Islet of Langerhans (tissue), 1 donor: ENCODE data around the gene FOXRED2.
"Not testable (repeated sequence)": the region's sequence is repeated elsewhere in the genome, so short reads cannot be mapped to it uniquely, and the experiment has no call there.

Experiments used
- FAIRE-seq: peaks from one replicate; lab custom pipeline; 2011; peaks lifted over from hg19 to GRCh38; lab: Jason Lieb, UNC

Gene FOXRED2

DNA sequence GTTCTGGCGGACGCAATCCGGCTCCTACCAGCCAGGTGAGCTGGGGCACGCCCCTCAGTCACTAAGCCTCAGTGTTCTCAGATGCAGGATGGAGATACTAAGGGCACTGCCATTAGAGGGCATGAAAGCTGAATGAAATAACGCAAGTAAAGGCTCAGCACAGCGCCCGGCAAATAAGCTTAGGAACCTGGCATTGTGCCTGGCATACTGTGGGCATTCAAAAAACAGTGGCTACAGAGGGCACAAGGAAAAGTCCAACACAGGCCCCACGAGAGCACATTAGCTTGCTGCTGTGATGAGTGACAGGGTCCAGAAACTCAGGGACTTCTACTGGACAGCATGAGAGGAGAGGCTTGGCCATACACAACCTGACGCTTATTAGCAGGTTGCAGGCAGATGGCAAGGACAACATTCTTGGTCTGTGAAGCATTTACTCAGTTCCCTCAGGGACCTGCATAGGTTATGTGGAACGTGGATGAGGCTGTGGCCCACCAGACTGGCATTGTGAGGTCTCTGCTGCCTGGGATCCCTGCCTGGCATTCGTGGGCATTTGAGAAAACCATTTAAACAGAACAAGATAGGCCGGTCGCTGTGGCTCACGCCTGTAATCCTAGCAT, 37.6 kb downstream of the FOXRED2 start:
- FAIRE-seq = no peak

DNA sequence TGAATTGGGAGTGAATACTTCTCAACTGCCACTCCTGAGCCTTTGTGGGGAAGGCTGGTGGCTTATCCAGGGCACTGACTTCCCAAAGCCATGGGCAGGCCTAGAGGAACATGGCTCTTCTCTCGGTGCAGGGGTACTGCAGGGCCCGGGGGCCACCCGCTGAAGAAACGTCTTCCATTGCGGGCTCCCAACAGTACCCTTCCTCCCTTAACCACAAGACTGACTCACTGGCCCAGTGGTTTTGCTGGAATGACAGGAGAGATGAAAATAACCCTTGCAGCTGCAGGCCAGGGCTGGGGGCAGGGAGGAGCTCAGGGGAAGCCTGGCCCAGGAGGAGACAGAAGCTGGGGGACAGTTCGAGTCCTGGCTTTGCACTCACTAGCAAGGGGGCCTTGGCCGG, 38.9 kb downstream of the FOXRED2 start:
- no peak for FAIRE-seq

DNA sequence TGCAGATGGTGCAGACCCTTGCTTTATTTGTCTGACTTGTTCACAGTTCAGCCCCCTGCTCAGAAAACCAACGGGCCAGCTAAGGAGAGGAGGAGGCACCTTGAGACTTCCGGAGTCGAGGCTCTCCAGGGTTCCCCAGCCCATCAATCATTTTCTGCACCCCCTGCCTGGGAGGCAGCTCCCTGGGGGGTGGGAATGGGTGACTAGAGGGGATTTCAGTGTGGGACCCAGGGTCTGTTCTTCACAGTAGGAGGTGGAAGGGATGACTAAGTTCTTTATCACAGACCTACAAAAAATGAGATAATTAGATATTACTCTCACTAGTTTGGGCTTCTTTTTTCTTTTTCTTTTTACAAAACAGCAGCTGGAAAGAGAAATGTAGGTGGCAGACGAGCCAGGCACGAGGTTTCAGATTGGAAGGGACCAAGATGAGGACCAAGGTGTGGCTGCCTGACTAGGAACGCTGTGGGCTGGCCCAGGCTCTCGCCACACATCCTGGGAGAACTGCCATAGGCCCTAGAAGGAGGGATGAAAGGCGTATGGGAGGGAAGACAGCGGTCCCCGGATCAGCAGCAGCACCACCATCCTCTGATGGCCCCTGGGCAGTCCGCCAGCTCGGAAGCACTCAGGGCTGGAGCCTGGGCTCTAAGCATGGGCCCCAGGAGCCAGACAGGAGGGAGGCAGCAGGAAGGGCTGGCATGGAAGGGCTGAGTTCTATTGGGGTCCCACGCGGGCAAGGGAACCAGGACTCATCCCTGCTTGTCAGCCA, 39.6 kb downstream of the FOXRED2 start:
- FAIRE-seq = no peak

DNA sequence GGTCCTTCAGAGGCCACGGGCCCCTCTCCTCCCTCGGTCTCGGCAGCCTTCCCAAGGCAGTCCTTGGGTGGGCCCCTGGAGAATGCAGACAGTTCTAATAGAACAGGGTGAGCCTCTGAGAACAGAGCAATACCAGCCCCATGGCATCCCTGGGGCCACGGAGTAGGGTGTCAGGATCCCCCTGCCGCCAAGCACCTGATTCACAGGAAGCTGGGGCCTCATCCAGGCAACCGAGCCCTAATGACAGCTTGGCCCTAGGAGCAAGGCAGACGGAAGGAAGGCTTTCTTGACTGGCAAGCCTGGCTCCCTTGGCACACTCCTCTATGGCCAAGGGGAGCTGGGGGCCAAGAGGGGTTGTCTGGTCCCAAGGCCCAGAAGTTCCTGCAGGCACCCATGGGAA, 40.6 kb downstream of the FOXRED2 start:
- no peak for FAIRE-seq

DNA sequence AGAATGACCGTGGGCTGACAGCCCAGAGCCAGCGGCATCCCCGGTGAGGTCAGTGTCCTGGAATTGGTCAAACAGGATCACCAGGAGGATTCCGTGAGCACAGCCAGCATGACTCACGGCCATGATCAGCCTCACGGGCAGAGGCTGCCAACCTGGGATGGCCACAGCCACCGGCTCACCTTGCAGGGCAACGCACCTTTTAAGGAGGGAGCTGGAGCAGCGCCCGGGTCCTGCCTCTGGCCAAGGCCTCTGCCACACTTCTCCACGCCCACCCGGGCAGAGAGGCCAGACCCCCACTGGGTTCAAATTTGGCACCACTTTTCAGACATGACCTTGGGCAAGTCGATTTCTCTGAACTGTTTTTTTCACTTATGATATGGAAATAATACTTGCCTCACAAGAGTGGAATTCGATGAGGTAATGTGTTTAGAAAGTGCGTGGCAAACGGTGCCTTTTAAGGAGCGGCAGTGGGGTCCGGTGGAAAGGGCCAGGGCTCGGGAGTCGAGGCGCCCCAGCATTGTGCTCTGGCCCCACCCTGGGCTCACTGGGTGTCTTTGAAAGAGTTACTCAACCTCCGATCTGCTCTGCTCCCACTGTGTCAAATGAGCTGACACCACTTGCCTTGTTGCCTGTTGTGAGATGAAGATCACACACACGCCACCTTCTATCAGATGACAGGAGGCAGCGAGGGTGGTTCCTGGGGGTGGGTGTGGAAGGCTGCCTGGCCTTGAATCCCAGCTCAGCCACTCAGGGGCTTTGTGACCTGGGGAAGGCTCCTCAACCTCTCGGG, 41.4 kb downstream of the FOXRED2 start:
- no peak for FAIRE-seq

DNA sequence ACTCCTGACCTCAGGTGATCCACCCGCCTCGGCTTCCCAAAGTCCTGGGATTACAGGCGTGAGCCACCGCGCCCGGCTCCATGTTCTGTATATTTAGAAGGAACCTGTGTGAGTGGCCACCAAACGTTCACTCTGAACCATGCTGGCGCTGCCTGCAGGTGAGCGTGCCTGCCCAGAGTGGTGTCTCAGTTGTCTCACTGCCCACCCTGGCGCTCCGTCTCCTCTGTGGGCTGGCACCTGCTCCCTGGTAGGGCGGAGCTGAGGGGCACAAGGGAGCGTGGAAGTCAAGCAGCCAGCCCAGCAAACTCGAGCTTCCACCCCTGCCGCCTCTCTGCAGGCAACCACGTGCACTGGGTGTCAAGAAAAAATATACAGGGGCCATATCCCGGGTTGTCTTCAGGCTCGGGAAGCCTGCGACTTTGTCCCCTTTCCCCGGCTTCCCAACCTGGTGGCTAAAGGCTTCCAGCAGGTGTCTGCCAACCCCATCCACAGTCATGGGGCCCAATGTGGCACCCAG, 42.1 kb downstream of the FOXRED2 start:
- no peak for FAIRE-seq

- no peak for FAIRE-seq
These were observed 43.1 kb downstream of the FOXRED2 start for GRCh38 chr22:36463783-36464184.

DNA sequence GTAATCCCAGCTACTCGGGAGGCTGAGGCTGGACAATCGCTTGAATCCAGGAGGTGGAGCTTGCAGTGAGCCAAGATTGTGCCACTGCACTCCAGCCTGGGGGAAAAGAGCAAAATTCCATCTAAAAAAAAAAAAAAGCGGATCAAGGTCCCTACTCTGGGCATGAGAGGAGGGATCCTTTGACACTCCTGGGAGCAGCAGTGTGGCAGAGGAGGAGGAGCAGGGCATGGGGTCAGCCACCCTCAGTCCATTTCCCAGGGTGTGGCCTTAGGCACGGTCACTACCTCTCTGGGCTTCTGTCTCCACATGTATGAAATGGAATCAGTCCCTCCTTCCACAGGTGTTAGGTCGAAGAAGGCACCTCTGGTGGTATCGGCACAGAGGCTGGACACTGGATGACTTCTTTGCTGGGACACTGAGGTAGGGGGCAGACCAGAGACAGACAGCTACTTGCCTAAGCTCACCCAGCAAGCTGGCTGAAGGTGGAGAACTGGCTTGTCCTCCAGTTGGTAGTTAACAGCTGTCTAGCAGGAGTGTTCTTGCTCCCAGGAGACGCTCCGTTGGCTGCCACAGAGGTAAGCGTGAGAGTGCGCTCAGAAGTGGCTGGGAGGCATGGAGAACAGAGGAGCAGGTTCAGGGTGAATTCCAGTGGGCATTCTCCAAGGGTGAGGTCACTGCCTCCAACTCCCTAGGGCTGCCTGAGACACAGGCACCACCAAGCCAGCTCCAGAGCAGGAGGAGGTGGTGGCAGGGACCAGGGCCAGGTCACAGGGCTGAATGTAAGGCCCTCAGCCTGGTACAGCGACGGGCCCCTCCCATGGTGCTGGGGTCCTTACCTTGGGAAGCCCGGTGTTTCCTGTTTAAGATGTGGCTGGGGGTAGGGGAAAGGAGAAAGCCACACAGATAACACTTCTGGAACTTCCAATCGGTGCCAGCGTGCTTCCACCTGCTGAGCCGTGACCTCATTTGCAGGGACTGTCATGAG, 44.9 kb downstream of the FOXRED2 start:
- FAIRE-seq = no peak

- no peak for FAIRE-seq
These were observed 46.6 kb downstream of the FOXRED2 start for GRCh38 chr22:36460202-36460601.

DNA sequence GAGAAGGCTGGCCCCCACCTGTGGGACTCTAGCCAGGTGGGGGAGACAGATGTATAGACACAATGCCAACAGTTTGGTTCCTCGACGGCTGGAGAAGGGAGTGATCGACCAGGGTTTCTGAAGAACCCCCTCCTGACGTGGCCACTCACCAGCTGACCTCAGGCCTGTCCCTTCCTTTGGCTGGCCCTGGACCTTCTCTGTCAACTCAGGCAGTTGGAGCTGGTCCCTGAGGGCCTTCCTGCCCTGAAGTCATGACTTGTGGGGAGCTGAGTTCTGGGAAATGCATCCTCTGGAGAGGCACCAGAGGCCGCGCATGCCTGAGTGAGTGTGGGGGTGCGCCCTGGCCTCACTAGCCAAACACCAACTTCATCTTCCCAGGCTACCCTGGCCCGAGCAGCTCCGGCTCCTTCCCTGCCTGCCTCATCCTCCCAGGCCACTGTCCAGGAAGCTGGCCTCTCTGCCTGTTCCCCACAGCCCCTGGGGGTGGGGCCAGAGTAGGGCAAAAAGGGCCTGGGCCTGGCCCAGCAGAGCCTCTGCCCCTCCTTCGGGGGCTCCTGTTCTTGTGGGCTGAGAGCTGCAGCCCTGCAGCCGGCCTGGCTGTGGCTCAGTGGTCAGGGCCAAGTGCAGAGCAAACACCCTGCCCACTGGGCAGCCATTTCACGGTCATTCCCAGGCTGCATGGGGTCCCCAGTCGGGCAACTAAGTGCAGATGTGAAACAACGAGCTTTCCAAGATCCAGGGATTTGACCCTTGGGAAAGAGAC, 49.0 kb downstream of the FOXRED2 start:
- FAIRE-seq = no peak

DNA sequence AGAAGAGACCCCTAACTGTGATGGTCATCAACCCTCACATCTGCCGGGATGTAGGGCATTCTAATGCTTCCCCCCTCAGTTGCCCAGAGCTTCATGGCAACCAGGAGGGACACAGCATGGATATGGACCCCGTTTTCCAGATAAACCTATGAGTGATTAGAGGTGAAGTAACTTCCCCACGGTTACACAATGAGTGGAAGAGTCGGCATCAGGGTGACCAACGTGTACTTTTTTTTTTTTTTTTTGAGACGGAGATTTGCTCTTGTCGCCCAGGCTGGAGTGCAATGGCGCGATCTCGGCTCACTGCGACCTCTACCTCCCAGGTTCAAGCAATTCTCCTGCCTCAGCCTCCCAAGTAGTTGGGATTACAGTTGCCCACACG, 50.4 kb downstream of the FOXRED2 start:
- no peak for FAIRE-seq

DNA sequence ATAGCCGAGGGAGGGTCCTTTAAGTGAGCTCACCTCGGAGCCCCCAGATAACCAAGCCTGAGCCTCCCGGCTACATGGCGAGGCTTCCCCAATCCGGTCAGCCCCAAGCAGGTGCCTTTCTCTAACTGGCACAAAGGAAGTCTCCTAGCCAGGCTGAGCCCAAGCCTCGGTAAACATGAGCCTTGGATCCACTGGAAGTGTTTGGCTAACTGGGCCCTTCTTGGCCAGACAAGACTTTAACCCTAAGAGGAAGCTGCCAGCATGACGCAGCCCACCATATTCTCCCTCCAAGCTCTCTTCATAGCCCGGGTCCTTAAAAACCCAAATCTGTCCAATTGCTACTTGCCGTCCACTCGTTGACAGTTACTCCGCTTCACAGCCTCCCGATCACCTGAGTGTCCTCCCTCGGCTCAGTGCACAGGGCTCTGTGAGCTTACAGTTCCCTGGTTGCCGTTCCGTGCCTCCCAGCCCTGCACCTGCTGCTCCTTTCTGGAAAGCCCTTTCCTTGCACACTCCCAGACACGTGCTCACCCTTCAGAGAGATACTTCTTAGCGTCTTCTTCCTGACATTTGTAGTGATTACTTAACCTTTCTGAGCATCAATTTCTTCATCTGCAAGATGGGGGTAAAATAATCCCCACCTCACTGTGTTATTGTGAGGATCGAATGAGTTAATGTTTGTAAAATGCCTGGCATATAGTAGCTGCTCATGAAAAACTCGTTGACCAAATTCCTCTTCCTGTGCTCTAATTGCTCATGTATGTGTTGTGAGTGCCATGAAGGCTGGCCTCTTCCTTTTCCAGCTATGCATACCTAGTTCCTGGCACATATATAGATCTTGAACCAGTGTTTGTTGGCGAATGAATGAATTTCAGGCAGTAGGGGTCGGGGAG, 51.0 kb downstream of the FOXRED2 start:
- FAIRE-seq = no peak

DNA sequence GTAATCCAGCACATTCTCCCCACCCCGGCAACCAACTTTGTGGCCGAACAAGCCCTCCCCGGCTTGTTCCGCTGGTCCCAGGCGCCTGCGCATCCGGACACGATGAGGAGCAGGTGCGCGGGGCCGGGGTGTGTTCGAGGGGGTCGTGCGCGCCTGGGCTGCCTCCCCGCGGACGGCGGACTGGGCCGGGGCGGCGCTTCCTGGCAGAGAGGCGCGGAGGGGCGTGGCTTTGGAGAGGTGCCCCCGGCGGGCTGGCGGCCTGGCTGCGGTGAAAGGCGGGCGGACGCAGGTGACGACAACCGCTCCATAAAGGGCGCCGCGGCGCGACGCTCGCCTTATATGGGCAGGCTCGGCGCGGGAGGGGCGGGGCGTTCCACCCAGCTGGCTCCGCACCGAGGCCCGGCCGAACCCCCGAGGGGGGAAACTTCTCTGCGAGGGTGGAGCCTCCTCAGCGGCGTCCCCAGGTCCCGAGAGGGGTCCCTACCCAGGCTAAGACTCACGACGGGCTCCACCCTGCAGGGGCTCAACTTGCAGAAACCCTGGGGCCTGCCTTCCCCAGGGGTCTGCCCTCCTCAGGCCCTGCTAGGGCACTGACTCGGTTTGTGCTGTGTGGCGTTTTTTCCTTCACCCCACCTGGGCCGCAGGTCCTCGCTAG, 51.8 kb downstream of the FOXRED2 start:
- FAIRE-seq = no peak

DNA sequence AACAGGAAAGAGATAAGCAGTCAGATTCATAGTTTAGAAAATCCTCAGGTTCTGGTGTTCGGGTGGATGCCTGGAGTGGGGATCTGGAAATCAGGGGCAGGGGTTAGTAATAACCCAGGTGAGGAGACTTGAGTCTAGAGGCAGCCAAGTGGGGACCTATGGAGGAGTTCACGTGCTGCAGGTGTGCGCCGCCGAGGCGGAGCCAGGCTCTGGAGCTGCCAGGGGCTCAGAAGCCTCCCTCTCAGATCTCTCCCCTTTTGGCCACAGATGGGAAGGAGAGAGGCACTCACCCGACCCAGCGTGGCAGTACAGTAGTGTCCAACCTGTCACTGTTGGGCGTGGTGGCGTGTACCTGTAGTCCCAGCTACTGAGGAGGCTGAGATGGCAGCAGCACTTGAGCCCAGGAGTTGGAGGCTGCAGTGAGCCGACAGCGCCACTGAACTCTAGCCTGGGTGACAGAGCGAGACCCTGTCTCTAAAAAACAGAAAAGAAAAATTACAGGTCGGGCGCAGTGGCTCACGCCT, 52.9 kb downstream of the FOXRED2 start:
- FAIRE-seq = no peak

GRCh38 chr22:36452978-36453607, 53.7 kb downstream of the FOXRED2 start:
- not testable (repeated sequence) for FAIRE-seq

DNA sequence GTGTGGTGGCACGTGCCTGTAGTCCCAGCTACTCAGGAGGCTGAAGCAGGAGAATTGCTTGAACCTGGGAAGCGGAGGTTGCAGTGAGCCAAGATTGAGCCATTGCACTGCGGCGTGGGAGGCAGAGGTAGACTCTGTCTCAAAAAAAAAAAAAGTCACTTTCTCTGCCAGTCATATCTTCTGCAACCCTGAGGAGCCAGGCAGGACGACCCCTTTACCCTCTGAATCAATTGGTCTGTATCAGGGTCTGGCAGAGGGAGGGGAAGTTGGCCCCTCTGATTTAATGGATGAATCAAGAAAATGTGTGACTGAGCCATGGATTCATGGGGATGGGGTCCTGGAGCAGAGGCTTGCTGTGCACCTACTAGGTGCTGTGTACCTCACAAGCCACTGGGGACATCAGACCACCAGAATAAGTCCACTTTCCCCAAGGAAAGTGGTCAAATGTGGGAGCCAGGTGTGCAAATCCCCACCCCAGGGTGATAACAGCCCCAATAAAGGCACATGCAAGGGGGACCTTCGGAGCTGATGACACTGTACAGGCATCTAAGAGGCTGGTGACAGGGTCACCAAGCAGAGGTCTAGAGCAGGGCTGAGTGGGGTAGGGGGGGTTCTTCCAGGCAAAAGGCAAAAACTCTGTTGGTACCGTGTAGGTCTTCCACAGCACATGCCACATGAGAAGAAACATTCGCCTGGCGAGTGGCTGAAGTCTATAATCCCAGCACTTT, 54.4 kb downstream of the FOXRED2 start:
- FAIRE-seq = no peak

DNA sequence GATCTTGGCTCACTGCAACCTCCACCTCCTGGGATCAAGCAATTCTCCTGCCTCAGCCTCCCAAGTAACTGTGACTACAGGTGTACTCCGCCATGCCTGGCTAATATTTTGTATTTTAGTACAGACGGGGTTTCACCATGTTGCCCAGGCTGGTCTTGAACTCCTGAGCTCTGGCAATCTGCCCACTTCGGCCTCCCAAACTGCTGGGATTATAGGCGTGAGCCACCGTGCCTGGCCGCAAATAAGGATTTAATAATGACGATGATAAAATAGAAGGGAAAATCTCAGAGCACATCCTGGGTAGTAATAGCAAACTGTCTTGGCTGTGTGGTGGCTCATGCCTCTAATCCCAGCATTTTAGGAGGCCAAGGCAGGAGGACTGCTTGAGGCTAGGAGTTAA, 55.9 kb downstream of the FOXRED2 start:
- FAIRE-seq = not testable (repeated sequence)

DNA sequence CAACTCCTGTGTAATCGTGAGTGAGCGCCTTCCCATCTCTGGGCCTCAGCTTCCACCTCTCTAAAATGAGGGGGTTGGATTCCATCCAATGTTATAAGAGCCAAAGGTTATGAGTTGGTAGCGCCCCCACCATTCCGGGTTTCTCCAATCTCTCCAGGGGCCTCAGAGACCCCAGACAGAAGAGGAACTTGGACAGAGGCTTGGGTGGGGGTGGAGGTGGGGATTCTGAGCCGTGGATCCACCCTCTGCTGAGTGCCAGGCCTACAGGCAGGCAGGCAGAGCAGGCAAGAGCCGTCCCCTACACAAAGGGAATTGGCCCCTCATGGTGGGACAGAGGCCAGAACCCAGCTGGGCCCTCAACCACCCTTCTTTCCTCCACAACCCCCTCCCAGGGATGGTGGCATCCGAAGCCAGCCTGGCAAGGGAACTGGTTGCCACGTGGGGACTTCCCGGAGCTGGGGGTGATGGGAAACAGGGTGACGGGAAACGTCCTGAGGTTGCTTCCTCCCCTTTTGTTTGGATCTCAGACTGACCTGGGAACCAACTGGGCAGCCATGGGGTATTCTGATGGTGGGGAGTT, 57.2 kb downstream of the FOXRED2 start:
- no peak for FAIRE-seq
